Adrenal gland (tissue), 5 donors: ENCODE results near the gene GPR158.

Experiments used
- CTCF ChIP-seq, 6 experiments: fragments of 450-650 bp in 4 of 6; fragments of 200-600 bp in 2 of 6; sonication (generic) in 1 of 6; IDR thresholded peaks; 1 replicate in 5 of 6; 2 replicates in 1 of 6; pipeline versions ENCODE4 v1.5.1 to v1.8.0; 2016 to 2021; ENCODE audit warnings: antibody characterized with exemption in 6 of 6, mild to moderate bottlenecking in 2 of 6, moderate library complexity in 1 of 6
- POLR2A ChIP-seq, 2 donors: fragments of 450-650 bp; IDR thresholded peaks; one replicate each; pipeline ENCODE4 v1.6.1; 2017; ENCODE audit warnings: antibody characterized with exemption in 2 of 2, mild to moderate bottlenecking in 2 of 2, moderate library complexity in 1 of 2
- donor health status: DM: no; HTN: no; CAD: no.

- TF ChIP-seq CTCF (IDR thresholded peaks at IDR 0.05) = no peak
- TF ChIP-seq POLR2A (IDR thresholded peaks at IDR 0.05) = no peak
Observed at GRCh38 chr10:25556457-25556856, 381.7 kb downstream of the GPR158 start.
